A673 (cell line): ENCODE results near the gene TBXAS1. TPM values are rescaled to one million over a fixed set of nuclear protein-coding genes. Genes with fewer than 3 reads are reported as not detected.

Experiments used
- BruUV-seq: library from RNA; stranded (reverse); fragments of 400-500 nt; replicated peaks from 2 replicates; lab custom pipeline; 2021; lab: Mats Ljungman, UMichigan
- CTCF ChIA-PET: fragments of 300-600 bp; sonication (Branson Sonifier 250); formaldehyde crosslinking; loops from one replicate; lab custom pipeline; 2022; ENCODE audit warnings: antibody characterized with exemption; lab: Charles Lee
- POLR2A ChIA-PET: fragments of 300-600 bp; sonication (Branson Sonifier 250); formaldehyde crosslinking; loops from one replicate; lab custom pipeline; 2022; ENCODE audit warnings: antibody characterized with exemption; ENCODE audit not compliant: low non-redundant PET; lab: Charles Lee
- DNase-seq: peaks from one replicate; pipeline ENCODE4 v3.0.0-alpha.2; 2015; ENCODE audit warnings: low spot score
- H3K27ac ChIP-seq: fragments of 200-600 bp; sonication (generic); 2 replicates; pipeline ENCODE4 v1.5.1; 2016; ENCODE audit warnings: mixed run types, low read depth, mild to moderate bottlenecking, mixed read lengths, antibody characterized with exemption, low read length; ENCODE audit not compliant: poor library complexity, severe bottlenecking
- H3K27me3 ChIP-seq: fragments of 200-600 bp; sonication (generic); replicated peaks from 2 replicates; pipeline ENCODE4 v1.6.1; 2017; ENCODE audit warnings: mixed run types, low read depth, mild to moderate bottlenecking, mixed read lengths, antibody characterized with exemption, low read length; ENCODE audit not compliant: insufficient read depth, poor library complexity
- H3K36me3 ChIP-seq: fragments of 200-600 bp; sonication (generic); 2 replicates; pipeline ENCODE4 v1.6.1; 2016; ENCODE audit warnings: mixed run types, mild to moderate bottlenecking, mixed read lengths, antibody characterized with exemption, low read length; ENCODE audit not compliant: insufficient read depth, poor library complexity, severe bottlenecking
- H3K4me1 ChIP-seq: fragments of 200-600 bp; sonication (generic); 2 replicates; pipeline ENCODE4 v1.6.1; 2017; ENCODE audit warnings: mixed run types, mild to moderate bottlenecking, mixed read lengths, antibody characterized with exemption, low read length; ENCODE audit not compliant: insufficient read depth, poor library complexity, severe bottlenecking
- H3K4me3 ChIP-seq: fragments of 200-600 bp; sonication (generic); 2 replicates; pipeline ENCODE4 v1.5.1; 2016; ENCODE audit warnings: low read depth, mixed run types, mild to moderate bottlenecking, mixed read lengths, low read length; ENCODE audit not compliant: poor library complexity, severe bottlenecking
- H3K9me3 ChIP-seq: fragments of 200-600 bp; sonication (generic); 2 replicates; pipeline ENCODE4 v1.6.1; 2016; ENCODE audit warnings: mixed run types, low read depth, mild to moderate bottlenecking, mixed read lengths, antibody characterized with exemption, low read length; ENCODE audit not compliant: poor library complexity, severe bottlenecking
- CTCF ChIP-seq: fragments of 300-800, 200-600 bp; sonication (generic); conservative IDR thresholded peaks from 2 replicates; pipeline ENCODE4 v1.5.1; 2017; ENCODE audit warnings: low read depth, mild to moderate bottlenecking, antibody characterized with exemption, low read length, moderate library complexity, mixed read lengths
- EZH2 ChIP-seq: fragments of 200-600 bp; sonication (generic); IDR thresholded peaks from 2 replicates; pipeline ENCODE4 v1.6.1; 2017; ENCODE audit warnings: borderline replicate concordance, low read depth, mild to moderate bottlenecking, mixed read lengths, antibody characterized with exemption, low read length; ENCODE audit not compliant: poor library complexity, severe bottlenecking
- intact Hi-C: fragments of 100-400 bp; cut with micrococcal nuclease; formaldehyde crosslinking; loops from one replicate; pipeline ENCODE4 v1.10.0; 2022; ENCODE audit not compliant: unreplicated experiment
- total RNA-seq: library from RNA; stranded (reverse); gene quantifications from 2 replicates; pipeline ENCODE4 v1.2.3, GENCODE V29; 2021

Gene TBXAS1
- total RNA-seq, 1 experiment from 2014 or later, result 2.5 TPM

GRCh38 chr7:140055833-140056232 is 226.8 kb downstream of the TBXAS1 start:
- no peaks in the 10 kb centered on the region for H3K27me3 ChIP-seq
- DNase-seq, result no peak
- no peak overlapping the region for H3K27ac ChIP-seq
- BruUV-seq, result no TSS peak
- no peaks in the 10 kb centered on the region for H3K4me1 ChIP-seq
- ChIA-PET CTCF (no interaction called here), POLR2A (no interaction called here)
- intact Hi-C loops, result no loop called here
- H3K4me3 ChIP-seq, result no peak overlapping the region
- no peaks in the 10 kb centered on the region for H3K9me3 ChIP-seq
- no peaks in the 10 kb centered on the region for H3K36me3 ChIP-seq
- TF ChIP-seq EZH2 (no peak), CTCF (no peak)

GRCh38 chr7:140056431-140057142 is 227.5 kb downstream of the TBXAS1 start:
- CTCF ChIA-PET, result no interaction called here
- Histone ChIP-seq H3K27ac (no peak overlapping the region), H3K4me3 (no peak overlapping the region), H3K9me3 (no peaks in the 10 kb centered on the region), H3K4me1 (no peaks in the 10 kb centered on the region), H3K36me3 (no peaks in the 10 kb centered on the region), H3K27me3 (no peaks in the 10 kb centered on the region)
- no peak for TF ChIP-seq EZH2
- POLR2A ChIA-PET, result no interaction called here
- intact Hi-C loops, result no loop called here
- no peak for DNase-seq
- no TSS peak for BruUV-seq

- H3K27ac ChIP-seq, result no peak overlapping the region
- H3K4me3 ChIP-seq, result no peak overlapping the region
- intact Hi-C loops, result no loop called here
- CTCF ChIA-PET, result no interaction called here
- BruUV-seq, result no TSS peak
- TF ChIP-seq CTCF (no peak), EZH2 (no peak)
- POLR2A ChIA-PET, result no interaction called here
- no peaks in the 10 kb centered on the region for H3K36me3 ChIP-seq
- no peaks in the 10 kb centered on the region for H3K27me3 ChIP-seq
- no peaks in the 10 kb centered on the region for H3K9me3 ChIP-seq
- no peak for DNase-seq
- H3K4me1 ChIP-seq, result no peaks in the 10 kb centered on the region
Measured at GRCh38 chr7:140057143-140057535, 228.1 kb downstream of the TBXAS1 start.

GRCh38 chr7:140058517-140058916 is 229.5 kb downstream of the TBXAS1 start:
- TF ChIP-seq CTCF (no peak), EZH2 (no peak)
- intact Hi-C loops, result no loop called here
- no peak for DNase-seq

More at GRCh38 chr7:140058517-140058916, 229.5 kb downstream of the TBXAS1 start:
- no peak overlapping the region for H3K4me3 ChIP-seq
- POLR2A ChIA-PET, result no interaction called here
- CTCF ChIA-PET, result interaction anchor here (0.7 kb wide), 1 partner anchor 164 kb away, joined by 3 read pairs; no protein-coding TSS in a partner anchor
- no peak overlapping the region for H3K27ac ChIP-seq
- no peaks in the 10 kb centered on the region for H3K36me3 ChIP-seq
- no peaks in the 10 kb centered on the region for H3K4me1 ChIP-seq
- no peaks in the 10 kb centered on the region for H3K9me3 ChIP-seq
- H3K27me3 ChIP-seq, result no peaks in the 10 kb centered on the region
- BruUV-seq, result no TSS peak
